ENCODE results near the gene MXRA7.

Gene MXRA7

DNA sequence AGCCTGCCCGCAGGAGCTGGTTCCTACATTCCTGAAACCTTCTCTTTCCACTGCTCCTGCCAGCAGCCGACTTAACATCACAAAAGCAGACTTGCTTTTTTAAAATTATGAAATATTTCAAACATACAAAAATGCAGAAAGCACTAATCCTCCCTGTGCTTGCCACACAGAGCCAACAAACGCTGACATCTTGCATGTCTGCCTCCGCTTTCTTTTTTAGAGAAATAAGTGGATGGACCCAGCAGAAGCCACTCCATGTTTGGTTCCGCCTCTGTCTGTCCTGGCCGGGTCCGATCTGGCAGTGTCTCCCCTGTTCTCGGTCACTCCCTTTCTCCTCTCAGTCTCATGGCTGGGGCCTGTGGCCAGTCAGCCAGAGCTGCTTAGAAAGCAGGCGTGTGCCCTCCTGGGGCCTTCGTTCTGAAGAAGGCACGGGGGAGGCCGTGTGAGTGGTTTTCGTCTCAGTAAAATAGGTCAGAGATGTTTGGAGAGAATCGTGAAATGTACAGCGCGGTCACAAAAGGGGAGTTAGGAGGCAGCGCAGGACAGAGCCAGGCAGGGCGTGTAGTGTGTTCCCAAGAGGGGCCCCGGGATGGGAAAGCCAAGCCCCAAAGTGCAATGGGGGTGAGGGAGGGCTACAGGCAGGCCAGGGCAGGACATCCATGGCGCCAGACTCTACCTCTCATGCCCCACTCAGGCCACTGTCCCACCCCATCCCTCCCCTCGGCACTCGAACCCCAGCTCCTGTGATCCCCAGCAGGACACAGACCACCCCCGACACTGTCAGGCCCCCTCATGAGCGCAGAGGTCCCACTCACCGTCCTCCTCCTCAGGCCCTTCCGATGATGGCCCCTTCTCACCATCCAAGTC lies 23.2 kb downstream of the MXRA7 start:
- WGBS, 2 donors (ENCODE audit: extremely low coverage in 2 of 2, insufficient read length in 2 of 2, insufficient replicate concordance in 1 of 2), result no CpG with 5 or more reads among the region's 26 CpGs
- peaks cover 2 to 3% of the 10 kb centered on the region in 2 donors for H3K36me3 ChIP-seq (replicated peaks in 1 of 2; ENCODE audit: control insufficient read depth in 2 of 2, insufficient read depth in 2 of 2, low read length in 2 of 2)

DNA sequence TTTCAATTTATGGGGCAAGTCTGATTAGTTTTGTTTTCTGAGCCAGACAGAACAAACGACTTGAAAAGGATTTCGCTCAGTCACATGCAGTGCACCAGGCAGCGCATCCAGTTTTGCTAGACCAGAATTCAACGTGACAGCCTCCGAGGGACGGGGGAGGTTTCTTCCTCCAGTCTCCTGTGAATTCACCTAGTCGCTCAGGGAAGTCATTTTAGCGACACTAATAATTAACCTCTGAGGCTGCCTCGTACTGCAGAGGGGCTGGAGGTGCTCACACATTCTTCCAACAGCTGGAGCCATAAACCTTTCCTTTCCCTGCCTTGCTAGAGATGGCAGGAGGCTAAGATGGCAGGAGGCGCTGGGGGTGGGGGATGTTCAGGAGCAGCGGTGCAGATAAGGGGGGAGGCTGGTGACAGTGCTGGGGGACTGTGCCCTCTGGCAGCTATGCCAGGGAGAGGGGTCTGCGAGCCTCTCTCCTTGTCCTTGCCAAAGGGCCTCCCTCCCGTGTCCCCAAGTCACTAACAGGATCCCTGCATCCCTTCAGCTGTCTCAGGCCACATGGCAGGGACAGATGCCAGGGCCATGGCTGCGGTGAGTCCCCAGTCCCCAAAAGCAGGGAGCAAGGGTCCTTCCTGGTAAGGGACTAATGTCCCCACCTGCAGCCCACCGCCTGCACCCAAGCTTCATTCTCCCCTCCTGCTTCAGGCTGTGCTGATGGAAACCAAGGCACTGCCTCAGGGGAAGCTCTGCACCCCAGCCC lies 24.0 kb downstream of the MXRA7 start:
- H2BK120ac ChIP-seq (ENCODE audit: low read depth, low read length), result no peak overlapping the region
- no peak overlapping the region for H4K91ac ChIP-seq (ENCODE audit: low read depth, low read length, poor library complexity)
- no peak overlapping the region for H3K4ac ChIP-seq (ENCODE audit: low read length)
- no peak overlapping the region for H3K9ac ChIP-seq (ENCODE audit: low read depth, low read length, poor library complexity)
- H2BK15ac ChIP-seq (ENCODE audit: low read length), result no peak overlapping the region
- H3K18ac ChIP-seq (ENCODE audit: low read length), result no peak overlapping the region
- H2AFZ ChIP-seq (ENCODE audit: low read length), result no peak overlapping the region
- no peak for DNase-seq (ENCODE audit: low spot score)
- H3K36me3 ChIP-seq (replicated peaks in 1 of 2; ENCODE audit: control insufficient read depth in 2 of 2, insufficient read depth in 2 of 2, low read length in 2 of 2), result peaks cover 2 to 6% of the 10 kb centered on the region in 2 donors
- H3K4me1 ChIP-seq (ENCODE audit: control insufficient read depth in 2 of 2, insufficient read depth in 1 of 2, low read depth in 1 of 2, low read length in 2 of 2), result peaks cover 17 to 21% of the 10 kb centered on the region in 2 donors
- no peaks in the 10 kb centered on the region for H3K9me3 ChIP-seq (replicated peaks in 1 of 2; ENCODE audit: control insufficient read depth in 2 of 2, insufficient read depth in 1 of 2, low read depth in 1 of 2, low read length in 2 of 2)
- WGBS, 2 donors (ENCODE audit: extremely low coverage in 2 of 2, insufficient read length in 2 of 2, insufficient replicate concordance in 1 of 2), result no CpG with 5 or more reads among the region's 15 CpGs
- no peak overlapping the region for H3K27ac ChIP-seq (replicated peaks; ENCODE audit: low read length)
- no peak overlapping the region for H3K14ac ChIP-seq (ENCODE audit: low read length)
- peaks cover 2% of the 10 kb centered on the region for H3K79me1 ChIP-seq (ENCODE audit: low read depth, low read length)
- no peak overlapping the region for H4K8ac ChIP-seq (ENCODE audit: low read depth, low read length)
- no peaks in the 10 kb centered on the region for H3K27me3 ChIP-seq (ENCODE audit: control insufficient read depth in 3 of 3, insufficient read depth in 3 of 3, low read depth in 1 of 3, low read length in 3 of 3)
- H3K4me3 ChIP-seq (ENCODE audit: low read length in 2 of 2), result no peak overlapping the region
- H2AK5ac ChIP-seq (ENCODE audit: low read depth, low read length), result no peak overlapping the region
- H3K4me2 ChIP-seq (ENCODE audit: insufficient read depth, low read length, poor library complexity, severe bottlenecking), result no peak overlapping the region
- H2BK12ac ChIP-seq (ENCODE audit: low read length), result no peak overlapping the region
- no peak overlapping the region for H3K23ac ChIP-seq (ENCODE audit: low read depth, low read length, poor library complexity)
- no peak overlapping the region for H2BK5ac ChIP-seq (ENCODE audit: low read length)

More for the DNA sequence above, 23.2 kb downstream of the MXRA7 start:
- Histone ChIP-seq H3K14ac (ENCODE audit: low read length) (no peak overlapping the region), H3K18ac (ENCODE audit: low read length) (peak overlapping the region; percentile 58), H4K91ac (ENCODE audit: low read depth, low read length, poor library complexity) (no peak overlapping the region), H3K4me3 (ENCODE audit: low read length in 2 of 2) (no peak overlapping the region), H3K27ac (replicated peaks; ENCODE audit: low read length) (no peak overlapping the region), H3K9me3 (replicated peaks in 1 of 2; ENCODE audit: control insufficient read depth in 2 of 2, insufficient read depth in 1 of 2, low read depth in 1 of 2, low read length in 2 of 2) (no peaks in the 10 kb centered on the region), H2AFZ (ENCODE audit: low read length) (no peak overlapping the region), H3K4me1 (ENCODE audit: control insufficient read depth in 2 of 2, insufficient read depth in 1 of 2, low read depth in 1 of 2, low read length in 2 of 2) (peaks cover 19 to 21% of the 10 kb centered on the region in 2 donors), H4K8ac (ENCODE audit: low read depth, low read length) (no peak overlapping the region), H2BK12ac (ENCODE audit: low read length) (peak overlapping the region; percentile 16), H2BK5ac (ENCODE audit: low read length) (no peak overlapping the region), H2AK5ac (ENCODE audit: low read depth, low read length) (peak overlapping the region; percentile 64), H3K9ac (ENCODE audit: low read depth, low read length, poor library complexity) (no peak overlapping the region), H3K27me3 (ENCODE audit: control insufficient read depth in 3 of 3, insufficient read depth in 3 of 3, low read depth in 1 of 3, low read length in 3 of 3) (no peaks in the 10 kb centered on the region), H2BK15ac (ENCODE audit: low read length) (peak overlapping the region; percentile 20), H3K4me2 (ENCODE audit: insufficient read depth, low read length, poor library complexity, severe bottlenecking) (no peak overlapping the region), H3K79me1 (ENCODE audit: low read depth, low read length) (peaks cover 2% of the 10 kb centered on the region), H3K23ac (ENCODE audit: low read depth, low read length, poor library complexity) (no peak overlapping the region), H2BK120ac (ENCODE audit: low read depth, low read length) (no peak overlapping the region), H3K4ac (ENCODE audit: low read length) (no peak overlapping the region)
- DNase-seq (ENCODE audit: low spot score), result no peak

DNA sequence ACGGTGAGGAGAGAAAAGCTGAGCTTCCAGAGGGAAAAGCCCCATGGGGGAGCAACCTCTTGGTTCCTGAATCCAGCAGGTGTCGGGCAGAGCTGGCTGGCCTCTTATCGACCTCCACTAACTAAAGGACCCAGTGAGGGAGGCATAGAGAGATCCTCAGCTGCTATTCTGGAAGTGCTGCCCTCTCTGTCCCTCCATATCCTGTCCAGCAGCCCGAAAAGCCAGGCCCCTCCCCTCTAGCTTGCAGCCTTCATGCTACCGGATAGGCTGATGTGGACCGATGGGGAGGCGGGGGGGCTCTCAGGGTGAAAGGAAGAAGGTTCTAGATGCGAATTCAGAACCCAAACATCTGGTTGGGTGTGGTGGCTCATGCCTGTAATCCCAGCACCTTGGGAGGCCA lies 24.9 kb downstream of the MXRA7 start:
- no peak overlapping the region for H3K4me3 ChIP-seq (ENCODE audit: low read length in 2 of 2)
- no peak overlapping the region for H3K18ac ChIP-seq (ENCODE audit: low read length)
- peaks cover 12 to 21% of the 10 kb centered on the region in 2 donors for H3K4me1 ChIP-seq (ENCODE audit: control insufficient read depth in 2 of 2, insufficient read depth in 1 of 2, low read depth in 1 of 2, low read length in 2 of 2)
- H4K91ac ChIP-seq (ENCODE audit: low read depth, low read length, poor library complexity), result no peak overlapping the region
- no peak overlapping the region for H2AK5ac ChIP-seq (ENCODE audit: low read depth, low read length)
- no peak overlapping the region for H3K9ac ChIP-seq (ENCODE audit: low read depth, low read length, poor library complexity)
- no peaks in the 10 kb centered on the region for H3K9me3 ChIP-seq (replicated peaks in 1 of 2; ENCODE audit: control insufficient read depth in 2 of 2, insufficient read depth in 1 of 2, low read depth in 1 of 2, low read length in 2 of 2)
- H3K4me2 ChIP-seq (ENCODE audit: insufficient read depth, low read length, poor library complexity, severe bottlenecking), result no peak overlapping the region
- no peak overlapping the region for H2BK120ac ChIP-seq (ENCODE audit: low read depth, low read length)
- no peak for DNase-seq (ENCODE audit: low spot score)
- H3K36me3 ChIP-seq (replicated peaks in 1 of 2; ENCODE audit: control insufficient read depth in 2 of 2, insufficient read depth in 2 of 2, low read length in 2 of 2), result peaks cover 2 to 6% of the 10 kb centered on the region in 2 donors
- H2AFZ ChIP-seq (ENCODE audit: low read length), result no peak overlapping the region
- no peak overlapping the region for H3K4ac ChIP-seq (ENCODE audit: low read length)
- H3K27me3 ChIP-seq (ENCODE audit: control insufficient read depth in 3 of 3, insufficient read depth in 3 of 3, low read depth in 1 of 3, low read length in 3 of 3), result no peaks in the 10 kb centered on the region
- WGBS, 2 donors (ENCODE audit: extremely low coverage in 2 of 2, insufficient read length in 2 of 2, insufficient replicate concordance in 1 of 2), result no CpG with 5 or more reads among the region's 8 CpGs
- H3K23ac ChIP-seq (ENCODE audit: low read depth, low read length, poor library complexity), result no peak overlapping the region
- H3K14ac ChIP-seq (ENCODE audit: low read length), result no peak overlapping the region
- H2BK5ac ChIP-seq (ENCODE audit: low read length), result no peak overlapping the region
- H2BK12ac ChIP-seq (ENCODE audit: low read length), result no peak overlapping the region
- H2BK15ac ChIP-seq (ENCODE audit: low read length), result no peak overlapping the region
- no peak overlapping the region for H3K27ac ChIP-seq (replicated peaks; ENCODE audit: low read length)
- H3K79me1 ChIP-seq (ENCODE audit: low read depth, low read length), result peaks cover 2% of the 10 kb centered on the region
- no peak overlapping the region for H4K8ac ChIP-seq (ENCODE audit: low read depth, low read length)

DNA sequence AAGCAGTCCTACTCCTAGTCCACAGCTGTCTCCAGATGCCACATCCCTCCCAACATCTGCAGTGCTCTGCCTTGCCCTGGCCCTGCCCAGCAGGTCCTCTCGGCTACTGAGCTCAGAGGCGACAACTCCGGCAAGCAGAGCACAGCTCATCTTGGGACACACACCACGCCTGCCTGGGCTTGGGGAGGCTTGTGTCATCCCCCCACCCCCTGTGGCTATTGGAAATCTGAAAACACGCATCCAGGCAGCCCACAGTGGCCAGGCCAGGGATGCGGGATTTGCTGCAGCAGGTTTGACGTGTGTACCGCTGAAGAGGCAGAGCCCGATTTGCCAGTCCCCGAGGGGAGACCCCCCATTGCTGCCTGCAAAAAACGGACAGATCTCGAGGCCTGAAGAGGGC lies 25.4 kb downstream of the MXRA7 start:
- Histone ChIP-seq H3K4ac (ENCODE audit: low read length) (no peak overlapping the region), H2BK15ac (ENCODE audit: low read length) (no peak overlapping the region), H3K79me1 (ENCODE audit: low read depth, low read length) (peaks cover 2% of the 10 kb centered on the region), H2BK5ac (ENCODE audit: low read length) (no peak overlapping the region), H3K4me2 (ENCODE audit: insufficient read depth, low read length, poor library complexity, severe bottlenecking) (no peak overlapping the region), H3K27me3 (ENCODE audit: control insufficient read depth in 3 of 3, insufficient read depth in 3 of 3, low read depth in 1 of 3, low read length in 3 of 3) (no peaks in the 10 kb centered on the region), H3K9me3 (replicated peaks in 1 of 2; ENCODE audit: control insufficient read depth in 2 of 2, insufficient read depth in 1 of 2, low read depth in 1 of 2, low read length in 2 of 2) (no peaks in the 10 kb centered on the region), H2BK120ac (ENCODE audit: low read depth, low read length) (no peak overlapping the region), H3K18ac (ENCODE audit: low read length) (no peak overlapping the region), H3K9ac (ENCODE audit: low read depth, low read length, poor library complexity) (no peak overlapping the region), H2AFZ (ENCODE audit: low read length) (no peak overlapping the region), H4K8ac (ENCODE audit: low read depth, low read length) (no peak overlapping the region), H3K4me1 (ENCODE audit: control insufficient read depth in 2 of 2, insufficient read depth in 1 of 2, low read depth in 1 of 2, low read length in 2 of 2) (peaks cover 10 to 21% of the 10 kb centered on the region in 2 donors), H3K36me3 (replicated peaks in 1 of 2; ENCODE audit: control insufficient read depth in 2 of 2, insufficient read depth in 2 of 2, low read length in 2 of 2) (peaks cover 2 to 6% of the 10 kb centered on the region in 2 donors), H3K23ac (ENCODE audit: low read depth, low read length, poor library complexity) (no peak overlapping the region), H3K14ac (ENCODE audit: low read length) (no peak overlapping the region), H3K27ac (replicated peaks; ENCODE audit: low read length) (no peak overlapping the region), H3K4me3 (ENCODE audit: low read length in 2 of 2) (no peak overlapping the region), H2BK12ac (ENCODE audit: low read length) (no peak overlapping the region), H4K91ac (ENCODE audit: low read depth, low read length, poor library complexity) (no peak overlapping the region), H2AK5ac (ENCODE audit: low read depth, low read length) (no peak overlapping the region)
- no CpG with 5 or more reads among the region's 12 CpGs for WGBS, 2 donors (ENCODE audit: extremely low coverage in 2 of 2, insufficient read length in 2 of 2, insufficient replicate concordance in 1 of 2)
- no peak for DNase-seq (ENCODE audit: low spot score)
